ENCODE data around the gene ULBP3.

Gene ULBP3

DNA sequence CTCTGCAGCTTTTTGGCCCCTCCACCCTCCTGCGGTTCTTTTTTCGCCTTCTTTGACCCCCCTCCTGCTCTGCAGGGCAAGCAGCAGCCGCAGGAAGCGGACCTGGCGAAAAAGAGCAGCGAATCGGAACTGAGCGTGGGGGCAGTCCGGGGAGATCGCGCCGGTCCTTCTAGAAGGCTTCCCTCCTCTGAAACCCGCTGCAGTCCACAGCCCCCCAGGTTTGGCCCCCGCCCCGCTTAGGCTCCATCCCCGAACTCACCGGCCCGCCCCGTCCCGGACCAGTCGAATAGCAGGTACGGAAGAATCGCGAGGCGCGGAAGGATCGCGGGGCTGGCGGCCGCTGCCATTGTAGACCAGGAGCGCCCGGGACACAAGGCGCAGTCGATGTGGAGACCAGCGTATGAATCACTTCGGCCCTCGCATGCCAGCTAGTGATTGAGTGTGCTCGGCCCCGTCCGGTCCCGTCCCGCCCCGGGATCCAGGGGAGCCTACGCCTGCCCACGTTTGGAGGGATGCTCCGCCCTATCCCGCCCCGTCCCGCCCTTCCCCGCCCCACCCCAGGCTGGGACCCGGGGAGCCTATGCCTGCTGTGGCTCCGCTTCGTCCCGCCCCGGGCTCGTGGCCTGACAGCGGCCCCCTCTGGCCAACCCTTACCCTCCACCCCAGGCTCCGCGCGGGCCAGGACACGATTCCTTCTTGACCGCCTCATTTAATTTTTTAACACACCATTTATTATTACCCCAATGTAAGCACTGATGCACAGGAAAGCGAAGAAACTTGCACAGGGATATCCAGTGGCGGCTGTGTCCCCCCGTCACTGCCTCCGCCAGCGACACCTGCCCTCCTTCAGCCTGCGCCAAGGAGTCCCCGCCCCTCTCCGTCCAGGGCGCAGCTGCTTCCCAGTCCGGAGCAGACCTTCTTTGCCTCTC, at the start of gene ULBP3:
ULBP3 (minus strand) TSS at position 402 of the 929 bp plus-strand sequence; CDS start at position 347, 55 bp downstream.
- TF ChIP-seq GATA1 (IDR thresholded peaks at IDR 0.05; ENCODE audit: low read depth, low read length) (no peak), POLR2A (IDR thresholded peaks at IDR 0.05; ENCODE audit: low read length) (no peak)
- DNase-seq = peak; percentile 41 to 46

DNA sequence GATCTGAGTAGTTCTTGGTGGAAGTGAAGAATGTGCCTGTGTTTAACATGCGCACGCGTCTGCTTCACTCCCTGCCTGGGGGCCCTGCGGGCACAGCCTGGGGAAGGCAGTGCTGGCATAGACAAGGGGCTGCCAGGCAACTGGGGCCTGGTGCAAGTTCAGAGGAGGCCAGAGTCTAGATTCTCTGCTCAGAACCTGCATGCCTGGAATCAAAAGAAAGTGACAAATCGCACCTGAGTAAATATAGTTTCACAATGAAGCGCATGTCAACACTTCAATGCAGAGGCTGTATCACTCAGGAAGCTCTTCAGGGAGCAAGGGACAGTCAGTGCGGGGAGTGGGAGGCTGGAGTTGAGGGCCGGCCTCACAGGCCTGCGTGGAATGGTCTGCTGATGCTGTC, 49.7 kb upstream of the ULBP3 start:
- no peak for TF ChIP-seq GATA1 (IDR thresholded peaks at IDR 0.05; ENCODE audit: low read depth, low read length)
- TF ChIP-seq POLR2A (IDR thresholded peaks at IDR 0.05; ENCODE audit: low read length) = no peak
- no peak for DNase-seq

DNA sequence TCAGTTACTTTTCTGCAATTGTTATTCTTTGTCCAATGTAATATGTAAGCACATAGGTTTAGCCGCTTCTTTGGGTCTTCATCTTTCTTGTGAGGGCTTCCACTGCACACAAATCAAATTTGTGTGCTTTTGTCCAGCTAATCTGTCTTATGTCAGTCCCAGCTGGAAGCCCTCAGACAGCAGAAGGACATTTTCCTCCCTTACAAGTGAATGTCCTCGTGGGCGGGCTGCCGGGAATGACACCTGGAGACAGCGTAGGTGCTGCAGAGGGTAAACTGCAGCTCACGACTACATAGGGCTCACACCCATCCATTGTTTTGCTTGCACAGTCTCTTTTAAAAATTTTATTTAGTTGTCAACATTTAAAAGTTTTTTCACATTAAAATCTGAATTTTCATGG, 49.3 kb upstream of the ULBP3 start:
- no peak for DNase-seq
- TF ChIP-seq POLR2A (IDR thresholded peaks at IDR 0.05; ENCODE audit: low read length) (no peak), GATA1 (IDR thresholded peaks at IDR 0.05; ENCODE audit: low read depth, low read length) (no peak)

- TF ChIP-seq GATA1 (IDR thresholded peaks at IDR 0.05; ENCODE audit: low read depth, low read length) (no peak), POLR2A (IDR thresholded peaks at IDR 0.05; ENCODE audit: low read length) (no peak)
- no peak for DNase-seq
Observed at GRCh38 chr6:150116200-150116800, 47.4 kb upstream of the ULBP3 start.

GRCh38 chr6:150115769-150116168, 46.8 kb upstream of the ULBP3 start:
- TF ChIP-seq POLR2A (IDR thresholded peaks at IDR 0.05; ENCODE audit: low read length) = no peak
- no peak for TF ChIP-seq GATA1 (IDR thresholded peaks at IDR 0.05; ENCODE audit: low read depth, low read length)
- no peak for DNase-seq

GRCh38 chr6:150112233-150112632, 43.3 kb upstream of the ULBP3 start:
- TF ChIP-seq GATA1 (IDR thresholded peaks at IDR 0.05; ENCODE audit: low read depth, low read length) (no peak), POLR2A (IDR thresholded peaks at IDR 0.05; ENCODE audit: low read length) (no peak)
- no peak for DNase-seq

GRCh38 chr6:150102750-150103270, 33.9 kb upstream of the ULBP3 start:
- DNase-seq = no peak
- TF ChIP-seq GATA1 (IDR thresholded peaks at IDR 0.05; ENCODE audit: low read depth, low read length) (no peak), POLR2A (IDR thresholded peaks at IDR 0.05; ENCODE audit: low read length) (no peak)

- DNase-seq = no peak
- TF ChIP-seq POLR2A (IDR thresholded peaks at IDR 0.05; ENCODE audit: low read length) (no peak), GATA1 (IDR thresholded peaks at IDR 0.05; ENCODE audit: low read depth, low read length) (no peak)
Observed at GRCh38 chr6:150100745-150101144, 31.8 kb upstream of the ULBP3 start.

GRCh38 chr6:150099953-150100352, 31.0 kb upstream of the ULBP3 start:
- TF ChIP-seq POLR2A (IDR thresholded peaks at IDR 0.05; ENCODE audit: low read length) = no peak
- no peak for TF ChIP-seq GATA1 (IDR thresholded peaks at IDR 0.05; ENCODE audit: low read depth, low read length)
- peak in 1 of 2 experiments; percentile 10 for DNase-seq

DNA sequence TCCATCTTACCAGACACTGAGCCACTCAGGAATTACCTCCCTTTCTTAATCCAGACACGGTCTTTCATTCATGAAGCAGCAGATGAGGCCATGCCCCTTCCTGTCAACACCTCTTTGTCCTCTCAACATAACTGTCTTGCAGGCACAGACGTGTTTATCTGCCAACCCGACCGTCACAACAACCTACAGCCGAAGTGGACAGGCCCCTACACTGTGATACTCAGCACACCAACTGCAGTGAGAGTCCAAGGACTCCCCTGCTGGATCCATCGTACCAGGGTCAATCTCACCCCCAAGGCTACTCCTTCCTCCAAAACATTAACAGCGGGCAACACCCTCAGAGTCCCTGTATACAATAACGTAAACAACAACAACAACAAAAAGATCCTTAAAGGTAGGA, 30.6 kb upstream of the ULBP3 start:
- no peak for TF ChIP-seq POLR2A (IDR thresholded peaks at IDR 0.05; ENCODE audit: low read length)
- TF ChIP-seq GATA1 (IDR thresholded peaks at IDR 0.05; ENCODE audit: low read depth, low read length) = no peak
- no peak for DNase-seq

DNA sequence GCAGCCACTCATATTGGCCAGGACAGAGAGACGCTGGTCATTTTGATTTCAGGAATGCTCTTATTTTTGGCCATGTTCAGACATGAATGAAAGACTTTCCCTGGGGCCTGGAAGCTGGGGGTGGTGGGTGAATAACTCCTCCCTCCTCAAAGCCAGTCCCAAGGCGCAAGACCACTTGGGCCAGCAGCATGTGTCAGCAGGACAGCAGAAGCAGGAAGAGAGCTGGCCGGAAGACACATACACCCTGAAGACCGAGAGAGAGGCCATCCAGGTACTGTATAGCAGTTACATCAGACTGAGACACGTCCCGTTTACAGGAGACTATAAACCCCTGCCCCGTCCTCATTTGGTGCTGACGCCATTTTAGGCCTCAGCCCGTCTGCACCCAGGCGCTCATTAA, 29.2 kb upstream of the ULBP3 start:
- TF ChIP-seq GATA1 (IDR thresholded peaks at IDR 0.05; ENCODE audit: low read depth, low read length) = no peak
- no peak for TF ChIP-seq POLR2A (IDR thresholded peaks at IDR 0.05; ENCODE audit: low read length)
- no peak for DNase-seq

- no peak for DNase-seq
- TF ChIP-seq POLR2A (IDR thresholded peaks at IDR 0.05; ENCODE audit: low read length) (no peak), GATA1 (IDR thresholded peaks at IDR 0.05; ENCODE audit: low read depth, low read length) (no peak)
Observed at GRCh38 chr6:150093397-150093796, 24.5 kb upstream of the ULBP3 start.

DNA sequence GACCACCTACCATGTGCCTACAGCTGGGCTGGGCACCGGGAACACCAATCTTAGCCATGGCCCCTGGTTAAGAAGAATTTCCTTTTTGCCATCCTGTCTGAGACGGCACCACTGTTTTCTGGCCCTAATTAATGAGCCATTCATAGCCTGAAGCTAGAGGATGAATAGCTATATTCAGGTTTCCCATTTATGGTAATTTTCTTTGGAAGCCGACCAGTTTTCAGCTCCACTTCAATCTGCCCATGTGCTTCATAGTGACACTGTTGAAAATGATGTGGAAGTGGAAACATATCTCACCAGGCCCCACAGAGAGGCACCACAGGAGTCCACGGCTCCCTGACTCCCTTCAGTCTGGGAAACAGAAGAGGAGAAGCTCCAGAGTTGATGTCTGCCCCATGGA, 22.6 kb upstream of the ULBP3 start:
- no peak for TF ChIP-seq POLR2A (IDR thresholded peaks at IDR 0.05; ENCODE audit: low read length)
- TF ChIP-seq GATA1 (IDR thresholded peaks at IDR 0.05; ENCODE audit: low read depth, low read length) = no peak
- no peak for DNase-seq

GRCh38 chr6:150090328-150090727, 21.4 kb upstream of the ULBP3 start:
- no peak for DNase-seq
- TF ChIP-seq POLR2A (IDR thresholded peaks at IDR 0.05; ENCODE audit: low read length) (no peak), GATA1 (IDR thresholded peaks at IDR 0.05; ENCODE audit: low read depth, low read length) (no peak)

All from erythroblast (primary cell).